Measurements from ENCODE around the gene NDUFA12. TPM values are rescaled to one million over a fixed set of nuclear protein-coding genes. Genes with fewer than 3 reads are reported as not detected.

The NDUFA12 gene
- total RNA-seq, 2 donors from 2014 or later = 57.2 to 108 TPM

DNA sequence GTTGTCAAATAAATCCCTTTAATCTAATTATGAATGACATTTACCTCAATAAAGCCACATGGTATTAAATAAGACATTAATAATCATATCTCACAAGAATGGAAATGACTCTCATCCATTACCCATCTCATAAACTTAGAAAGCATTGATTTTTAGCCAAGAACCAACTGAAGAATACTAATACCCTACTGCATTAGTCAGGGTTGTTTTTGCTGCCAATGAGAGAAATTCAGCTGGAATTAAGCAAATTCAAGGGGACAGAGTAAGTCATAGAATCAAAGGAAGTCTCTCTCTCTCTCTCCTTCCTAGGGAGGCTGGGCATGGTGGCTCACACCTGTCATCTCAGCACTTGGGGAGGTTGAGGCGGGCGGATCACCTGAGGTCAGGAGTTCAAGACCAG is 41.6 kb downstream of the NDUFA12 start:
- TF ChIP-seq POLR2A (IDR thresholded peaks at IDR 0.05) = no peak
- TF ChIP-seq, protein P1, sequence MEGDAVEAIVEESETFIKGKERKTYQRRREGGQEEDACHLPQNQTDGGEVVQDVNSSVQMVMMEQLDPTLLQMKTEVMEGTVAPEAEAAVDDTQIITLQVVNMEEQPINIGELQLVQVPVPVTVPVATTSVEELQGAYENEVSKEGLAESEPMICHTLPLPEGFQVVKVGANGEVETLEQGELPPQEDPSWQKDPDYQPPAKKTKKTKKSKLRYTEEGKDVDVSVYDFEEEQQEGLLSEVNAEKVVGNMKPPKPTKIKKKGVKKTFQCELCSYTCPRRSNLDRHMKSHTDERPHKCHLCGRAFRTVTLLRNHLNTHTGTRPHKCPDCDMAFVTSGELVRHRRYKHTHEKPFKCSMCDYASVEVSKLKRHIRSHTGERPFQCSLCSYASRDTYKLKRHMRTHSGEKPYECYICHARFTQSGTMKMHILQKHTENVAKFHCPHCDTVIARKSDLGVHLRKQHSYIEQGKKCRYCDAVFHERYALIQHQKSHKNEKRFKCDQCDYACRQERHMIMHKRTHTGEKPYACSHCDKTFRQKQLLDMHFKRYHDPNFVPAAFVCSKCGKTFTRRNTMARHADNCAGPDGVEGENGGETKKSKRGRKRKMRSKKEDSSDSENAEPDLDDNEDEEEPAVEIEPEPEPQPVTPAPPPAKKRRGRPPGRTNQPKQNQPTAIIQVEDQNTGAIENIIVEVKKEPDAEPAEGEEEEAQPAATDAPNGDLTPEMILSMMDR (IDR thresholded peaks at IDR 0.05) = no peak
- TF ChIP-seq POLR2AphosphoS5 (IDR thresholded peaks at IDR 0.05) = no peak
- 96% methylated on average over 2 of the region's 2 CpGs for WGBS
- intact Hi-C loops (cut with DNase I) = no loop called here

DNA sequence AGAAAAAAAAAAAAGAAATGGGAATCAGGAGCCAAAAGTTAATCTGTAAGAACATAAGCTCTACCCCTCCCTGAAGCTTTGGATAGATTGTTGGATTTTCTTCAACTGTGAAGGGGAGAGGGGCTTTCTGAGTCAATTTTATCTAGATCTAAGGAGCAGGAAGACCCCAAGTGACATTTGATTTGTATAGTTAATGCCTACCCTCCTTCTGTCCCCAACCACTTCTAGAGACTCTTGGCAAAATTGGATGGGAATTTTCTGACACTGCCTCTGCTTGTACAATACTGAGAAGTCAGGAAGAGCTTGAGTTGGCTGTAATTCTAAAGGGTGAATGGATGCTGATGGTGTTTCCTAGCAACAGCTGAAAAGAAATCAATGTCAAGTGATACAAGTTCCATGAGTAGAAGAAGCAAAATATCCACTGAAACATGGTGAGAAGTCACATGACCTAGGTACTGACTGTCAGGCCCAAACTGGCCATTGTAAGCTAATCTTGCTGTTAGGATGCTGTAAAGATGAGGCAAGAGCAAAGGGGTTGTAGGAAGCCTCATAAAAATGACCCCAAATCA is 42.2 kb downstream of the NDUFA12 start:
- Histone ChIP-seq H3K9me3 (no peaks in the 10 kb centered on the region), H3K36me3 (no peaks in the 10 kb centered on the region), H3K27ac (no peak overlapping the region), H3K4me1 (replicated peaks) (no peaks in the 10 kb centered on the region), H3K4me3 (no peak overlapping the region), H3K27me3 (replicated peaks; ENCODE audit: insufficient read depth) (no peaks in the 10 kb centered on the region)
- DNase-seq (ENCODE audit: low spot score) = no peak
- intact Hi-C loops (cut with DNase I) = no loop called here
- TF ChIP-seq, protein P1 (IDR thresholded peaks at IDR 0.05) = no peak
- TF ChIP-seq POLR2AphosphoS5 (IDR thresholded peaks at IDR 0.05) = no peak
- TF ChIP-seq POLR2A (IDR thresholded peaks at IDR 0.05) = no peak

More for the DNA sequence above, 41.6 kb downstream of the NDUFA12 start:
- no peak for DNase-seq (ENCODE audit: low spot score)
- Histone ChIP-seq H3K4me1 (replicated peaks) (no peaks in the 10 kb centered on the region), H3K27ac (no peak overlapping the region), H3K4me3 (no peak overlapping the region), H3K27me3 (replicated peaks; ENCODE audit: insufficient read depth) (no peaks in the 10 kb centered on the region), H3K36me3 (no peaks in the 10 kb centered on the region), H3K9me3 (no peaks in the 10 kb centered on the region)

DNA sequence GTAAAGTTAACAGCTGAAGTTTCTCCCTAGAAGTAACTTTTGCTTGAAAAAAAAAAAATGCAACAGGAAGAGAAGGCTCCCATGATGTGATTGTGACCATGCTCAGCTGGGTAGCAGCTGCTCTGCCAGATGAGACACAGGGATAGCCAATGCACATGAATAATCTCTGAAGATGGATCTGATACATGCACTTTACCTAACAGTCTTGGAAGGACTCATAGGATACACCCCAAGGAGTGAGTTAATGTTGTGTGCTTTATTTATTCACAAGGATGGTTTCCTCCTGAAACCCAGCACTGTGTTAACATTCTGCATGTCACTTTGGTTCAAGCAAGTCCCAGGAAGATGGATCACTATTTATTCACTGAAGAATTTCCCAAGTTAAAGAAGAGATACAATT is 46.5 kb downstream of the NDUFA12 start:
- Histone ChIP-seq H3K27me3 (replicated peaks; ENCODE audit: insufficient read depth) (no peaks in the 10 kb centered on the region), H3K27ac (no peak overlapping the region), H3K4me1 (replicated peaks) (peaks cover 15% of the 10 kb centered on the region), H3K4me3 (no peak overlapping the region), H3K9me3 (no peaks in the 10 kb centered on the region), H3K36me3 (no peaks in the 10 kb centered on the region)
- TF ChIP-seq POLR2A (IDR thresholded peaks at IDR 0.05) = no peak
- no peak for TF ChIP-seq POLR2AphosphoS5 (IDR thresholded peaks at IDR 0.05)
- TF ChIP-seq, protein P1 (IDR thresholded peaks at IDR 0.05) = no peak
- intact Hi-C loops (cut with DNase I) = no loop called here
- DNase-seq (ENCODE audit: low spot score) = no peak

DNA sequence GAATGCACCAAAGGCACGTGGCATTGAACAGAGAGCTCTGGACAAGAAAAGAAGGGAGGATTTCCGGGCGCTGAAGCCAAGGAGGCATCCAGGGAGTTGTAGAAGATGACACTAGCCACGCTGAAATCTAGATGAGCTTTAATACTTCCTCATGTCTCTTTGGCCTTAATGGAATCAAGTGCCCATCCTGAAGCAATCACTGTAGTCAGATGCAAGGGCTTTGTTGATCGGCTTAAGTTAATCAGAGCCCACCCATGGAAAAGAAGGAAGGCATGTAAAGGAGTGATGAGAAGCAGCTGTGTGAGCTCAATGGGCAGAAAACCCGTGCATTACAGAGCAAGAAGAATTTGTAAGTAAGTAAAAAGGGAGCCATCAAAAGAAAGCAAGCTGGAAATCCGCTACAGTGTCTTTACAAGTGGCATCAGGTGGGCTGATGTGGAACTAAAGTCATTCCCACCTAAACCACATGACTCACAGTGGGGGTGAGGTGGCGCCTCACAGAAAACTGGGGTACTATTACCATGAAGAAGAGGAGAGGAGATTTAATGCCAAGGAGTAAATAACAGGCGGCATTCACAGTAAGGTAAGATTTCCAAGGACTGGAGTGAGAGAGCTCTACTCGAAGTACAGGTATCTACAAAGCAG is 48.4 kb downstream of the NDUFA12 start:
- WGBS = 83% methylated on average over 10 of the region's 10 CpGs
- DNase-seq (ENCODE audit: low spot score) = no peak
- peak overlapping the region; percentile 39 to 84 for H3K27ac ChIP-seq
- no peaks in the 10 kb centered on the region for H3K9me3 ChIP-seq
- intact Hi-C loops (cut with DNase I) = no loop called here
- H3K27me3 ChIP-seq (replicated peaks; ENCODE audit: insufficient read depth) = no peaks in the 10 kb centered on the region
- H3K4me1 ChIP-seq (replicated peaks) = peaks cover 15% of the 10 kb centered on the region
- H3K4me3 ChIP-seq = no peak overlapping the region
- TF ChIP-seq POLR2AphosphoS5 (IDR thresholded peaks at IDR 0.05) (no peak), POLR2A (IDR thresholded peaks at IDR 0.05) (no peak)
- TF ChIP-seq, protein P1 (IDR thresholded peaks at IDR 0.05) = no peak
- no peaks in the 10 kb centered on the region for H3K36me3 ChIP-seq
